Lung (tissue), 12 donors: ENCODE data around the gene LGR6. TPM values are rescaled to one million over a fixed set of nuclear protein-coding genes. Genes with fewer than 3 reads are reported as not detected.

Experiments used
- ATAC-seq: fragments of 200-7000 bp; cut with Tn5 transposase; one replicate; pipeline ENCODE4 v1.9.1; 2020; ENCODE audit warnings: moderate number of reproducible peaks; ENCODE audit not compliant: insufficient read depth, low FRiP score
- DNase-seq, 3 donors: peaks; one replicate each; pipeline ENCODE4 v3.0.0-alpha.2; 2013 to 2017
- H3K27ac ChIP-seq, 2 donors: one replicate each; pipeline ENCODE4 v1.5.1; 2013; ENCODE audit warnings: mild to moderate bottlenecking in 2 of 2, moderate library complexity in 2 of 2, control low read depth in 1 of 2, inconsistent platforms in 1 of 2, low read depth in 1 of 2, low read length in 1 of 2
- H3K27me3 ChIP-seq, 3 donors: one replicate each; pipeline ENCODE4 v1.5.1; 2013; ENCODE audit warnings: low read length in 2 of 3; ENCODE audit not compliant: control insufficient read depth in 3 of 3, insufficient read depth in 3 of 3
- H3K36me3 ChIP-seq, 4 donors: one replicate each; pipeline ENCODE4 v1.5.1; 2013; ENCODE audit warnings: low read length in 4 of 4, mild to moderate bottlenecking in 1 of 4, moderate library complexity in 1 of 4; ENCODE audit not compliant: control insufficient read depth in 4 of 4, insufficient read depth in 4 of 4
- H3K4me1 ChIP-seq, 5 donors: one replicate each; pipeline ENCODE4 v1.5.1; 2013; ENCODE audit warnings: low read length in 5 of 5, mild to moderate bottlenecking in 2 of 5, moderate library complexity in 1 of 5; ENCODE audit not compliant: control insufficient read depth in 5 of 5, insufficient read depth in 5 of 5
- H3K4me3 ChIP-seq: one replicate; pipeline ENCODE4 v1.5.1; 2013; ENCODE audit warnings: mild to moderate bottlenecking, control low read depth, moderate library complexity
- H3K9ac ChIP-seq, 2 donors: one replicate each; pipeline ENCODE4 v1.5.1; 2013; ENCODE audit warnings: low read length in 2 of 2, control low read depth in 1 of 2; ENCODE audit not compliant: insufficient read depth in 1 of 2
- H3K9me3 ChIP-seq, 4 donors: one replicate each; pipeline ENCODE4 v1.5.1; 2013; ENCODE audit warnings: low read length in 3 of 4, mild to moderate bottlenecking in 1 of 4, moderate library complexity in 1 of 4; ENCODE audit not compliant: control insufficient read depth in 4 of 4, insufficient read depth in 3 of 4
- whole genome bisulfite sequencing, 2 donors: extraction: QIAGEN DNeasy Blood & Tissue Kit; methylation state at CpG; one replicate each; pipeline ENCODE4 v1.1.7; 2013; 5-methylcytosine and 5-hydroxymethylcytosine counted together
- polyA plus RNA-seq, 2 donors: library from polyadenylated mRNA; stranded (reverse); fragments of 200-250 nt; gene quantifications; one replicate each; pipeline ENCODE4 v1.2.1, GENCODE V29; 2013
- total RNA-seq, 2 donors: library from RNA; depleted of rRNA in 1 of 2; stranded (reverse); fragments of >200 nt in 1 of 2; gene quantifications; one replicate each; pipeline ENCODE4 v1.2.1, GENCODE V29; 2014 to 2021
- TF ChIP-seq, protein P1 (sequence below): IDR thresholded peaks from 2 replicates; pipeline ENCODE4 v1.5.1; 2012; ENCODE audit warnings: mild to moderate bottlenecking; ENCODE audit errors: control extremely low read depth, extremely low read depth
- donor health status: control.
- donor health status: control.
- donor health status: Bipolar disorder and iron deficiency.
- donor health status: healthy.
- donor health status: DM: yes; HTN: yes; CAD: no.

Gene LGR6
- total and polyA plus RNA-seq, 4 donors: 0.57 to 4.1 (median 1.3) TPM

DNA sequence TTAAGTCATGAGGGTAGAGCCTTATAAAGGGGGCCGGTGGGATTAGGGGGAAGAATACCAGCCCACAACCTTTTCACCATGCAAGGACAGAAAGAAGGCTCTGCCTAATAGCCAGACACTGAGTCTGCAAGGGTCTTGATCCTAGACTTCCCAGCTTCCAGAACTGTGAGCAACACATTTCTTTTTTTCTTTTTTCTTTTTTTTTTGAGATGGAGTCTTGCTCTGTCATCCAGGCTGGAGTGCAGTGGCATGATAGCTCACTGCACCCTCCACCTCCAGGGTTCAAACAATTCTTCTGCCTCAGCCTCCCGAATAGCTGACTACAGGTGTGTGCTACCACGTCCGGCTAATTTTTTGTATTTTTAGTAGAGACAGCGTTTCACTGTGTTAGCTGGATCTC is 47.3 kb upstream of the LGR6 start:
- Histone ChIP-seq H3K36me3 (no peaks in the 10 kb centered on the region), H3K9ac (no peak overlapping the region), H3K4me3 (no peak overlapping the region), H3K27ac (no peak overlapping the region), H3K4me1 (peaks cover 0 to 18% (median 3%) of the 10 kb centered on the region in 5 donors), H3K9me3 (no peaks in the 10 kb centered on the region), H3K27me3 (no peaks in the 10 kb centered on the region)
- DNase-seq: no peak
- ATAC-seq: no peak
- TF ChIP-seq, protein P1, sequence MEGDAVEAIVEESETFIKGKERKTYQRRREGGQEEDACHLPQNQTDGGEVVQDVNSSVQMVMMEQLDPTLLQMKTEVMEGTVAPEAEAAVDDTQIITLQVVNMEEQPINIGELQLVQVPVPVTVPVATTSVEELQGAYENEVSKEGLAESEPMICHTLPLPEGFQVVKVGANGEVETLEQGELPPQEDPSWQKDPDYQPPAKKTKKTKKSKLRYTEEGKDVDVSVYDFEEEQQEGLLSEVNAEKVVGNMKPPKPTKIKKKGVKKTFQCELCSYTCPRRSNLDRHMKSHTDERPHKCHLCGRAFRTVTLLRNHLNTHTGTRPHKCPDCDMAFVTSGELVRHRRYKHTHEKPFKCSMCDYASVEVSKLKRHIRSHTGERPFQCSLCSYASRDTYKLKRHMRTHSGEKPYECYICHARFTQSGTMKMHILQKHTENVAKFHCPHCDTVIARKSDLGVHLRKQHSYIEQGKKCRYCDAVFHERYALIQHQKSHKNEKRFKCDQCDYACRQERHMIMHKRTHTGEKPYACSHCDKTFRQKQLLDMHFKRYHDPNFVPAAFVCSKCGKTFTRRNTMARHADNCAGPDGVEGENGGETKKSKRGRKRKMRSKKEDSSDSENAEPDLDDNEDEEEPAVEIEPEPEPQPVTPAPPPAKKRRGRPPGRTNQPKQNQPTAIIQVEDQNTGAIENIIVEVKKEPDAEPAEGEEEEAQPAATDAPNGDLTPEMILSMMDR: no peak
- WGBS, 2 donors: 92 to 94% methylated on average over 5 of the region's 5 CpGs

DNA sequence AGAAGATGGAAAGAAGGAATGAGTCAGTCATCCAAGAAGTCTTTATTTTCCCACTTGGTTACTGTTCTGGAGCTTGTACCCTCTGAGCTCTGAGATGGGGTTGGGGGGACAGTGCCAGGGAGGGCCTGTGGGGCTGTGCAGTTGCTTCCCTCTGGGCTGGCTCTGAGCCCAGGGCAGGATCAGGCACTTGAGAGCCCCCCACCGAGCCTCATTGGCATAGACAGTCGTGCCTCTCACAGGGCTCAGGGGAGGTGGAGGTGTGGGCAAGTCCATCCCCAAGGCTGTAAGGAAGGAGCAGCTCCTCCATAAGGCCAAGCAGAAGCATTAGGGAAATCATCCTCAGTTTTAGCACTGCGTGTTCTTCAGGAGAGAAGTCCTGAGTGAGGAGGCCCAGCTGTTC is 46.6 kb upstream of the LGR6 start:
- no peak overlapping the region for H3K9ac ChIP-seq
- H3K9me3 ChIP-seq: no peaks in the 10 kb centered on the region
- WGBS, 2 donors: 61 to 70% methylated on average over 3 of the region's 3 CpGs
- H3K4me1 ChIP-seq: peaks cover 0 to 18% (median 3%) of the 10 kb centered on the region in 5 donors
- TF ChIP-seq, protein P1: no peak
- no peak overlapping the region for H3K4me3 ChIP-seq
- ATAC-seq (no peak), DNase-seq (no peak)
- H3K27ac ChIP-seq: no peak overlapping the region
- H3K36me3 ChIP-seq: no peaks in the 10 kb centered on the region
- no peaks in the 10 kb centered on the region for H3K27me3 ChIP-seq

DNA sequence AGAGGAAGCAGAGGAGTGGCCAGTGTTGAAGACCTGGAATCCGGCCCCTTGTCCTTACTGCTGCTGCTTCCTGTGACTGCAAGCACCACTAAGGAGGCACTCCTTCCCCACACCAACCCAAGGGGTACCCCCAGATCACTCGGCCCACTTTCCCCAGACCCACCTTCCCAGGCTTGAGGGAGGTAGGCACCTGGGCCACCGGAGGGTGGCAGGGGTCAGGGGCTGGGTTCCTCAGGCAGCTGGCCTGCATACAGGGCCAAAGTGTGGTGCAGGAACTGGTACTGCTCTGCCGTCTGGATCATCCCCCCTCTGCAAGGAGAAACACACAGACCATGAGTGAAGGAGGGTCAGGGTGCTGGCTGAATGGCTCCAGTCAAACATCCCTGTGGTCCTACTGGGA is 45.2 kb upstream of the LGR6 start:
- Histone ChIP-seq H3K4me3 (no peak overlapping the region), H3K4me1 (peaks cover 0 to 8% (median 0%) of the 10 kb centered on the region in 5 donors), H3K27ac (no peak overlapping the region), H3K36me3 (peaks cover 0 to 3% (median 0%) of the 10 kb centered on the region in 4 donors), H3K27me3 (no peaks in the 10 kb centered on the region), H3K9me3 (no peaks in the 10 kb centered on the region), H3K9ac (no peak overlapping the region)
- ATAC-seq (no peak), DNase-seq (no peak)
- TF ChIP-seq, protein P1: no peak
- WGBS, 2 donors: 79 to 87% methylated on average over 4 of the region's 4 CpGs

DNA sequence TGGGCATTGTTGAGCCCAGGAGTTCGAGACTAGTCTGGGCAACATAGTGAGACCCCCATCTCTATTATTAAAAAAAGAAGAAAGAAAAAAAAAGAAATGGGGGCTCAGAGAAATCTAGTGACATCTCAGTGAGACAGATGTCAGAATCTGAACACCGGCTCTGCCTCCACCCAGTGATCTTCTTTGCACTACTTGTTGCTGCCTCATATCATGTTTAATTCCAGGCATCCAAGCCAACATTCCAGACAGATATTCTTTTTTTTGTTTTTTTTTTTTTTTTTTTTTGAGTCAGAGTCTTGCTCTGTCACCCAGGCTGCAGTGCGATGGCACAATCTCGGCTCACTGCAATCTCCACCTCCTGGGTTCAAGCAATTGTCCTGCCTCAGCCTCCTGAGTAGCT is 44.0 kb upstream of the LGR6 start:
- 88 to 89% methylated on average over 4 of the region's 4 CpGs for WGBS, 2 donors
- Histone ChIP-seq H3K9me3 (no peaks in the 10 kb centered on the region), H3K27ac (no peak overlapping the region), H3K4me1 (peaks cover 0 to 5% (median 0%) of the 10 kb centered on the region in 5 donors), H3K9ac (no peak overlapping the region), H3K4me3 (no peak overlapping the region), H3K36me3 (peaks cover 0 to 3% (median 0%) of the 10 kb centered on the region in 4 donors), H3K27me3 (no peaks in the 10 kb centered on the region)
- ATAC-seq: no peak
- TF ChIP-seq, protein P1: no peak
- DNase-seq: no peak
